ENCODE measurements around the gene MLEC.

DNA sequence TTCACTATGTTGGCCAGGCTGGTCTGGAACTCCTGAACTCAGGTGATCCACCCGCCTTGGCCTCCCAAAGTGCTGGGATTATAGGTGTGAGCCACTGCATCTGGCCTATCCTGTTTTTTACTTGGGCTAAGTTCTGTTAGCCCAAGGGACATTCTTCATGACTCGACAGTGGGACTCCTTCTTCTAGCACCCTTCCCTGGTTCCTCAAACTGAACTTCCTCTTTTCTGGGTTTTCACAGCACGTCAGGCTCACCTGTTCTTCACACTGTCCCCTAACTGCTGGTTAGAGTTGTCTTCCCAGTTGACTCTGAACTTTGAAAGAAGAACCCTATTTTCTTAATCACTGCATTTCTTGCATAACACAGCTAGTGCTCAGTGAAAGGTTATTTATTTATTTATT, 24.1 kb upstream of the MLEC start:
- TF ChIP-seq, protein P1, sequence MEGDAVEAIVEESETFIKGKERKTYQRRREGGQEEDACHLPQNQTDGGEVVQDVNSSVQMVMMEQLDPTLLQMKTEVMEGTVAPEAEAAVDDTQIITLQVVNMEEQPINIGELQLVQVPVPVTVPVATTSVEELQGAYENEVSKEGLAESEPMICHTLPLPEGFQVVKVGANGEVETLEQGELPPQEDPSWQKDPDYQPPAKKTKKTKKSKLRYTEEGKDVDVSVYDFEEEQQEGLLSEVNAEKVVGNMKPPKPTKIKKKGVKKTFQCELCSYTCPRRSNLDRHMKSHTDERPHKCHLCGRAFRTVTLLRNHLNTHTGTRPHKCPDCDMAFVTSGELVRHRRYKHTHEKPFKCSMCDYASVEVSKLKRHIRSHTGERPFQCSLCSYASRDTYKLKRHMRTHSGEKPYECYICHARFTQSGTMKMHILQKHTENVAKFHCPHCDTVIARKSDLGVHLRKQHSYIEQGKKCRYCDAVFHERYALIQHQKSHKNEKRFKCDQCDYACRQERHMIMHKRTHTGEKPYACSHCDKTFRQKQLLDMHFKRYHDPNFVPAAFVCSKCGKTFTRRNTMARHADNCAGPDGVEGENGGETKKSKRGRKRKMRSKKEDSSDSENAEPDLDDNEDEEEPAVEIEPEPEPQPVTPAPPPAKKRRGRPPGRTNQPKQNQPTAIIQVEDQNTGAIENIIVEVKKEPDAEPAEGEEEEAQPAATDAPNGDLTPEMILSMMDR (IDR thresholded peaks at IDR 0.05) = no peak
- no peak for TF ChIP-seq POLR2A (IDR thresholded peaks at IDR 0.05)
